HG02970 (cell line): ENCODE data around the gene SPATA24.

Experiments used
- ATAC-seq: cut with Tn5 transposase; IDR thresholded peaks from one replicate; pipeline ENCODE4 v1.9.1; 2021; ENCODE audit warnings: mild to moderate bottlenecking, moderate library complexity, moderate number of reproducible peaks; ENCODE audit not compliant: unreplicated experiment, low FRiP score

SPATA24 gene

GRCh38 chr5:139383993-139384590, 19.8 kb downstream of the SPATA24 start:
- ATAC-seq, result no peak

- ATAC-seq, result no peak
Observed at GRCh38 chr5:139383275-139383992, 20.5 kb downstream of the SPATA24 start, which contains the start of gene SLC23A1. TSS of gene SLC23A1 (minus strand) at chr5:139383297. CDS start at chr5:139383253, 44 bp downstream.

- no peak for ATAC-seq
Observed at GRCh38 chr5:139382807-139383206, 21.1 kb downstream of the SPATA24 start.

GRCh38 chr5:139381837-139382761, 21.8 kb downstream of the SPATA24 start:
- no peak for ATAC-seq

GRCh38 chr5:139379626-139380449, 24.1 kb downstream of the SPATA24 start:
- no peak for ATAC-seq

- ATAC-seq, result no peak
Observed at GRCh38 chr5:139378941-139379361, 24.9 kb downstream of the SPATA24 start.

GRCh38 chr5:139378101-139378825, 25.6 kb downstream of the SPATA24 start:
- ATAC-seq, result no peak

- ATAC-seq, result no peak
Observed at GRCh38 chr5:139377226-139377625, 26.7 kb downstream of the SPATA24 start.

- ATAC-seq, result no peak
Observed at GRCh38 chr5:139376364-139376763, 27.5 kb downstream of the SPATA24 start.

GRCh38 chr5:139374909-139375308, 29.0 kb downstream of the SPATA24 start:
- ATAC-seq, result no peak

- ATAC-seq, result no peak
Observed at GRCh38 chr5:139371482-139372435, 32.1 kb downstream of the SPATA24 start.

- no peak for ATAC-seq
Observed at GRCh38 chr5:139369181-139369580, 34.7 kb downstream of the SPATA24 start.

GRCh38 chr5:139368613-139369012, 35.3 kb downstream of the SPATA24 start:
- ATAC-seq, result no peak

GRCh38 chr5:139364466-139364865, 39.4 kb downstream of the SPATA24 start:
- no peak for ATAC-seq

GRCh38 chr5:139363937-139364336, 40.0 kb downstream of the SPATA24 start:
- no peak for ATAC-seq

- no peak for ATAC-seq
Observed at GRCh38 chr5:139361835-139362429, 42.0 kb downstream of the SPATA24 start.

- ATAC-seq, result no peak
Observed at GRCh38 chr5:139360384-139360783, 43.5 kb downstream of the SPATA24 start.

GRCh38 chr5:139358064-139358463, 45.8 kb downstream of the SPATA24 start:
- no peak for ATAC-seq
